Lung (tissue), 12 donors: Measurements from ENCODE around the gene BIRC3. TPM values are rescaled to one million over a fixed set of nuclear protein-coding genes. Genes with fewer than 3 reads are reported as not detected.
A peak's percentile ranks its signal among the peaks of the same experiment; 100 is the strongest.

Experiments used
- ATAC-seq: fragments of 200-7000 bp; cut with Tn5 transposase; one replicate; pipeline ENCODE4 v1.9.1; 2020; ENCODE audit warnings: moderate number of reproducible peaks; ENCODE audit not compliant: insufficient read depth, low FRiP score
- DNase-seq, 3 donors: peaks; one replicate each; pipeline ENCODE4 v3.0.0-alpha.2; 2013 to 2017
- H3K27ac ChIP-seq, 2 donors: one replicate each; pipeline ENCODE4 v1.5.1; 2013; ENCODE audit warnings: mild to moderate bottlenecking in 2 of 2, moderate library complexity in 2 of 2, control low read depth in 1 of 2, inconsistent platforms in 1 of 2, low read depth in 1 of 2, low read length in 1 of 2
- H3K27me3 ChIP-seq, 3 donors: one replicate each; pipeline ENCODE4 v1.5.1; 2013; ENCODE audit warnings: low read length in 2 of 3; ENCODE audit not compliant: control insufficient read depth in 3 of 3, insufficient read depth in 3 of 3
- H3K36me3 ChIP-seq, 4 donors: one replicate each; pipeline ENCODE4 v1.5.1; 2013; ENCODE audit warnings: low read length in 4 of 4, mild to moderate bottlenecking in 1 of 4, moderate library complexity in 1 of 4; ENCODE audit not compliant: control insufficient read depth in 4 of 4, insufficient read depth in 4 of 4
- H3K4me1 ChIP-seq, 5 donors: one replicate each; pipeline ENCODE4 v1.5.1; 2013; ENCODE audit warnings: low read length in 5 of 5, mild to moderate bottlenecking in 2 of 5, moderate library complexity in 1 of 5; ENCODE audit not compliant: control insufficient read depth in 5 of 5, insufficient read depth in 5 of 5
- H3K4me3 ChIP-seq: one replicate; pipeline ENCODE4 v1.5.1; 2013; ENCODE audit warnings: mild to moderate bottlenecking, control low read depth, moderate library complexity
- H3K9ac ChIP-seq, 2 donors: one replicate each; pipeline ENCODE4 v1.5.1; 2013; ENCODE audit warnings: low read length in 2 of 2, control low read depth in 1 of 2; ENCODE audit not compliant: insufficient read depth in 1 of 2
- H3K9me3 ChIP-seq, 4 donors: one replicate each; pipeline ENCODE4 v1.5.1; 2013; ENCODE audit warnings: low read length in 3 of 4, mild to moderate bottlenecking in 1 of 4, moderate library complexity in 1 of 4; ENCODE audit not compliant: control insufficient read depth in 4 of 4, insufficient read depth in 3 of 4
- WGBS, 2 donors: extraction: QIAGEN DNeasy Blood & Tissue Kit; methylation state at CpG; one replicate each; pipeline ENCODE4 v1.1.7; 2013; 5-methylcytosine and 5-hydroxymethylcytosine counted together
- polyA plus RNA-seq, 2 donors: library from polyadenylated mRNA; stranded (reverse); fragments of 200-250 nt; gene quantifications; one replicate each; pipeline ENCODE4 v1.2.1, GENCODE V29; 2013
- total RNA-seq, 2 donors: library from RNA; depleted of rRNA in 1 of 2; stranded (reverse); fragments of >200 nt in 1 of 2; gene quantifications; one replicate each; pipeline ENCODE4 v1.2.1, GENCODE V29; 2014 to 2021
- TF ChIP-seq, protein P1 (sequence below): IDR thresholded peaks from 2 replicates; pipeline ENCODE4 v1.5.1; 2012; ENCODE audit warnings: mild to moderate bottlenecking; ENCODE audit errors: control extremely low read depth, extremely low read depth
- donor health status: control.
- donor health status: control.
- donor health status: Bipolar disorder and iron deficiency.
- donor health status: healthy.
- donor health status: DM: yes; HTN: yes; CAD: no.

BIRC3 gene
- total and polyA plus RNA-seq, 4 donors = 8.7 to 61.0 (median 32.3) TPM

DNA sequence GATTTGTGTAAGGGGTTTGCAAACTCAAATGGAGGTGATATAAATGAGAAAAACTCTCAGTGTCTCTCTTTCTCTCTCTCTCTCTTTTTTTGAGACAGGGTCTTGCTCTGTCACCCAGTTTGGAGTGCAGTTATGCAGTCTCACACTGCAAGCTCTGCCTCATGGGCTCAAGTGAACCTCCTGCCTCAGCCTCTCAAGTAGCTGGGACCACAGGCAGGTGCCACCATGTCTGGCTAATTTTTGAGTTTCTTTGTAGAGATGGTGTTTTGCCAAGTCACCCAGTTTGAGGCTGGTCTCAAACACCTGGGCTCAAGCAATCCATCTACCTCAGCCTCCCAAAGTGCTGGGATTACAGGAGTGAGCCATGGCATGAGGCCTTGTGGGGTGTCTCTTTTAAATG, 2.9 kb downstream of the BIRC3 start:
- H3K36me3 ChIP-seq = peaks cover 0 to 3% (median 0%) of the 10 kb centered on the region in 4 donors
- H3K27ac ChIP-seq = peak overlapping the region in 1 of 2 donors; percentile 39
- H3K4me3 ChIP-seq = no peak overlapping the region
- TF ChIP-seq, protein P1, sequence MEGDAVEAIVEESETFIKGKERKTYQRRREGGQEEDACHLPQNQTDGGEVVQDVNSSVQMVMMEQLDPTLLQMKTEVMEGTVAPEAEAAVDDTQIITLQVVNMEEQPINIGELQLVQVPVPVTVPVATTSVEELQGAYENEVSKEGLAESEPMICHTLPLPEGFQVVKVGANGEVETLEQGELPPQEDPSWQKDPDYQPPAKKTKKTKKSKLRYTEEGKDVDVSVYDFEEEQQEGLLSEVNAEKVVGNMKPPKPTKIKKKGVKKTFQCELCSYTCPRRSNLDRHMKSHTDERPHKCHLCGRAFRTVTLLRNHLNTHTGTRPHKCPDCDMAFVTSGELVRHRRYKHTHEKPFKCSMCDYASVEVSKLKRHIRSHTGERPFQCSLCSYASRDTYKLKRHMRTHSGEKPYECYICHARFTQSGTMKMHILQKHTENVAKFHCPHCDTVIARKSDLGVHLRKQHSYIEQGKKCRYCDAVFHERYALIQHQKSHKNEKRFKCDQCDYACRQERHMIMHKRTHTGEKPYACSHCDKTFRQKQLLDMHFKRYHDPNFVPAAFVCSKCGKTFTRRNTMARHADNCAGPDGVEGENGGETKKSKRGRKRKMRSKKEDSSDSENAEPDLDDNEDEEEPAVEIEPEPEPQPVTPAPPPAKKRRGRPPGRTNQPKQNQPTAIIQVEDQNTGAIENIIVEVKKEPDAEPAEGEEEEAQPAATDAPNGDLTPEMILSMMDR = no peak
- no peak for DNase-seq
- peaks cover 0 to 7% (median 4%) of the 10 kb centered on the region in 5 donors for H3K4me1 ChIP-seq
- peaks cover 0 to 4% (median 0%) of the 10 kb centered on the region in 3 donors for H3K27me3 ChIP-seq
- H3K9me3 ChIP-seq = no peaks in the 10 kb centered on the region
- peak overlapping the region in 1 of 2 donors; percentile 6 for H3K9ac ChIP-seq
- no peak for ATAC-seq

DNA sequence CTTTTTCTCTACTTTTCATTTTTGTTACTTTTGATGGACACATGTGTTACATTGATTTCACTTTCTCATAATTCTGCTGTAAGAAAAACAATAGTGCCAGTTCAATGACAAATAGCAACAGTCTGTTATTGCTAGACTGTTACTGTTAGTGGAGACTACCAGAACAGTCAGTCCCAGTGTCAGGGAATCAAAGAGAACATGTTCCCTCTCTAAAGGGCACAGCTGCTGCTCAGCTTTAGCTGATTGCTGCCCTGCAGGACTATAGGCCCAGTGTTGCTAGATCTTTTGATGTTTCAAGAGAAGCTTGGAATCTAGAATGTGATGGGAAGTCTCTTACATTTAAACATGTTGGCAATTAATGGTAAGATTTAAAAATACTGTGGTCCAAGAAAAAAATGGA, 3.4 kb downstream of the BIRC3 start:
- Histone ChIP-seq H3K4me1 (peaks cover 0 to 7% (median 4%) of the 10 kb centered on the region in 5 donors), H3K9ac (no peak overlapping the region), H3K9me3 (no peaks in the 10 kb centered on the region), H3K27me3 (peaks cover 0 to 4% (median 0%) of the 10 kb centered on the region in 3 donors), H3K27ac (peak overlapping the region in 1 of 2 donors; percentile 73), H3K4me3 (no peak overlapping the region), H3K36me3 (peaks cover 0 to 3% (median 0%) of the 10 kb centered on the region in 4 donors)
- DNase-seq (no peak), ATAC-seq (no peak)
- TF ChIP-seq, protein P1 = no peak

DNA sequence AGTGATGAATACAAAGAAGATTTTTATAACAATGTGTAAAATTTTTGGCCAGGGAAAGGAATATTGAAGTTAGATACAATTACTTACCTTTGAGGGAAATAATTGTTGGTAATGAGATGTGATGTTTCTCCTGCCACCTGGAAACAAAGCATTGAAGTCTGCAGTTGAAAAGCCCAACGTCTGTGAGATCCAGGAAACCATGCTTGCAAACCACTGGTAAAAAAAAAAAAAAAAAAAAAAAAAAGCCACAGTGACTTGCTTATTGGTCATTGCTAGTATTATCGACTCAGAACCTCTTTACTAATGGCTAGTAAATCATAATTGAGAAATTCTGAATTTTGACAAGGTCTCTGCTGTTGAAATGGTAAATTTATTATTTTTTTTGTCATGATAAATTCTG, 5.3 kb downstream of the BIRC3 start:
- TF ChIP-seq, protein P1 = no peak
- Histone ChIP-seq H3K9ac (no peak overlapping the region), H3K4me1 (peaks cover 0 to 6% (median 2%) of the 10 kb centered on the region in 5 donors), H3K27me3 (peaks cover 0 to 4% (median 0%) of the 10 kb centered on the region in 3 donors), H3K27ac (no peak overlapping the region), H3K36me3 (peaks cover 0 to 9% (median 0%) of the 10 kb centered on the region in 4 donors), H3K9me3 (no peaks in the 10 kb centered on the region), H3K4me3 (no peak overlapping the region)
- WGBS, 2 donors = 24 to 51% methylated on average over 2 of the region's 2 CpGs
- DNase-seq (no peak), ATAC-seq (no peak)
